IPS DF 19.7 (cell line): ENCODE results near the gene IRF2.

Experiments
- DNase-seq: peaks from one replicate; pipeline ENCODE4 v3.0.0-alpha.2; 2013; ENCODE audit warnings: low read depth, low spot score

Gene IRF2

DNA sequence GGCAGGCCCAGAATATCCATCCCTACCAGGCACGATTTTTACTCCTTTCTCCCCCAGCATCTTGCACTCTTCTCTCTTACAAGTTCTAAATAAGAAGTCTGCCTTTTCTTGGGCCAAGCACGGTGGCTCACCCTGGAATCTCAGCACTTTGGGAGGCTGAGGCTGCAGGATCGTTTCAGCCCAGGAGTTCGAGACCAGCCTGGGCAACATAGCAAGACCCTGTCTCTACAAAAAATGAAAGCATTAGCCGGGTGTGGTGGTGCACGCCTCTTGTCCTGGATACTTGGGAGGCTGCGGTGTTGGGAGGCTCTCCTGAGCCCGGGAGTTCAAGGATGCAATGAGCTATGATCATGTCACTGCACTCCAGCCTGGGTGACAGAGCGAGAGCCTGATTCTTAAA lies 64.8 kb downstream of the IRF2 start:
- no peak for DNase-seq

DNA sequence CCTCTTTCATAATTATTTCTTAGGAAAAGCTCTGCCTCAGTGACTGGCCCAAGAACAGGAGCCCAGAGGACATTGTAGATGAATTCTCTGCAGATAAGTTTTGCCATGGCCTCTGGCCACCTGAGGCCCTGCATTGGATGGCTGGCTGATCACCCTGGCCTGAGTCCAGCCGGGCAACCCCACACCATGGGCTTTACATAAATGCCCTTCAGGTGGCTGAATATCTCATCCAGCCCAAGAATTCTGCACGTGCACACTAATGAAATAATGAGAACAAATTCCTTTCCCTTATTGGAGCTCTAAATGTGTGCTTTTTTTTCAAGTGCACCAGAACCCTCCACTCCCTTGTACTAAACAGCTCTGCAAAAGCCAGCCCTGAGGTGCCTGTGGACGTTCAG lies 65.7 kb downstream of the IRF2 start:
- no peak for DNase-seq

DNA sequence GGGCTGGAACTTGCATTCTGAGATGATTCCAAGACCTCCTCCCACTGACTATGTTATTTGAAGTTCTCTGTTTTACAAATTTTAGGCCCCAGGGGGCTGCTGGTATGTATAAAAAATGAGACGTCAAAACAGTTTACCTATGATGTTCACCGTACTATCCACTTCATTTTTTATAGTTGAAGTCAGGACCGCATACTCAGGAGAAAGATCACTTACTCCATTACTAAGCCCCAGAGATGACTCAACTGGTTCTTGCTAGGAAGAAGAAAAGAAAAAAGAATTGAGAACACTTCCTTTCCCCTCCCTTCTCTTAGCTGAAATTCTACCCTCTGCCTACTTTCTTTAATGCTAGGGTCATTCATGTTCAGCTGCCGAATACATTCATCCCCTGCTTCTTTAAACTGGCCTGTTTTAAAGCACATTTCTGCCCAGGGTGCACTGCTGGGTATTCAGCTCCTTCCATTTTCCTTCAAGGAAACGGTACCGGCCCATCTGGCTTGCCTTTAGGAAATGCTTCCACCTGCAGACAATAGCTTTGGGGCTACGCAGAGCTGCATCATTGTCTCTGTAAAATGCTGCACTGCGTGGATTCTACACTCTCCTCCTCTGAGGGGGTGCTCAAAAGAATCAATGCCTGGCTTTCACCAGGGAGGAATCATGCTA lies 66.2 kb downstream of the IRF2 start:
- no peak for DNase-seq

DNA sequence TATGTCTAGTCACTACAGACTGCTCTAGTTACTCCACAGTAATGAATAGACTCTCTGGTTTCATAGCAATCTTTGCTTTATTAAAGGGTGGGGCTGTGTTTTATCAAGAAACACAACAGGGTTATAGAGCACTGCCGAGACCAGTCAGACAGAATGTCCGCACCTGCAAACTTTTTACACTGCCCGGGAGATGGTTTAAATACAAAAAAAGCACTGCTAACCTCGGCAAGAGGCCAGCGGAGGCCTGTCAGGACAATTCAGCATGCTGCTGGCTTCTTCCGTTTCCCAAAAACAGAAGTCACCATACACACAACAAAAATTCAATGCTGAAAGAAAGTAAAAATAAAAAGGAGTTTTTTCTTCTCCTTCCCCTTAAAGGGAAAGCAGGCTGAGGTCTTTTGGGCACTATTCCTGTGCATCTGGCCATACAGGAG lies 67.4 kb downstream of the IRF2 start:
- no peak for DNase-seq

DNA sequence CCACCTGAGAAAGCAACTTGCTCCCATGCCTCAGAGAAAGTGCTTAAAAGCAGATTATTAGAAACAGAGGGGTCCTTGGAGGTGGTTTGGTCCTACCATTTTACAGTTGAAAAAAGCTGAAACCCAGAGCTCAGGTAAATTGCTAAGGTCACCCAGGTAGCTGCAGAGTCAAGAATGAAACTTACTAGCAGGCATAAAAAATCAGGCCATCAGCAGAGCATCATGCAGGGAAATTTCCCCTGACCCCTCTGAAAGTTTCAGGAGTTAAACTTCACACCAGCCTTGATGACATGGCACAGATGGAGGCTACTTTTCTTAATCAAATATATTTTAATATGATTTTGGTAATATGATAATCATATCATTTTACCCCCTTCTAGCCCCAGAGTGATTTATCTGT lies 70.3 kb downstream of the IRF2 start:
- DNase-seq: no peak

DNA sequence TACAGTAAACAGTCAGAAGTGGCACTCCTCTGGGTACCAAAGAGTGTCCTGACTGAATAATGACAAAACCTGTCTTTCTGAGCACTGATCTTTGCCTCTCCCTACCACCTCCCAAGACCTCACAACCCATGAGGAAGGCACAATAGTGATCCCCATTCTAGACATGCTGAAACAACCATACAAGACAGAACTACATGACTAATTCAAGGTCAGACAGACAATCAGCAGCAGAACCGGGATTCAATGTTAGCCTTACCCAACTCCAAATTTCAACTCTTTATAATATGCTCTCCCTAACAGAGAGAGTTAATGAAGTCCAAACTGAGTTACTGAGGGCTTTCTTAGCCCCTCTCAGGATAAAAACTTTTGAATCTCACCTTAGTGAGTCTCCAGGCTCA lies 71.0 kb downstream of the IRF2 start:
- no peak for DNase-seq

DNA sequence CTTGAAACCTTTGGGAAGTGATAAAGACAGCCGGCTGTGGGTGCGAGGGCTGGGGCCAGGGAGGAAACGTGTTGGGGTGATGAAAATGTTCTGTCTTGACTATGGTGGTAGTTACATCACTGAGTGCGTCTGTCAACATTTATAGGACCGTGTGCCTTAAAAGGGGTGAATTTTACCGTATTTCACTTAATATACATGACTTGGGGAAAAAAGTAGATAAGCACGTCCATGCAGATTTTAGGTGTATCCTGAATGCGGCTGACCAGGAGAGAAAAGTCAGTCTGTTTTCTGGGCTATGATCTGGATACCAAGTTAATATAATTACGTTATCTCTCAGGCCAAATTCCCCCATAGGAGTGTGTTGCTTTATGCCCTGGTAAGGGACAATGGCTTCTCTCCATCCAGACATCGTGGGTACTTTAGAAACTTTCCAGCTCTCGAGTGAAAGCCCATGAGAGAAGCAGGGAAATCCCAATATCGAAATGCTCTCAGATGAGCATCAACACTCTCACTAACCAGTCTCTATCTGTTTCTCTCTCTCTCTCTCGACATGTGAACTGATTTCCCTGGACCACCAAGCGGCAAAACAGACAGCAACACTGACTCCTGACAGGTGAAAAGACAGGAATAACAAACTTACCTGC lies 71.5 kb downstream of the IRF2 start:
- no peak for DNase-seq

DNA sequence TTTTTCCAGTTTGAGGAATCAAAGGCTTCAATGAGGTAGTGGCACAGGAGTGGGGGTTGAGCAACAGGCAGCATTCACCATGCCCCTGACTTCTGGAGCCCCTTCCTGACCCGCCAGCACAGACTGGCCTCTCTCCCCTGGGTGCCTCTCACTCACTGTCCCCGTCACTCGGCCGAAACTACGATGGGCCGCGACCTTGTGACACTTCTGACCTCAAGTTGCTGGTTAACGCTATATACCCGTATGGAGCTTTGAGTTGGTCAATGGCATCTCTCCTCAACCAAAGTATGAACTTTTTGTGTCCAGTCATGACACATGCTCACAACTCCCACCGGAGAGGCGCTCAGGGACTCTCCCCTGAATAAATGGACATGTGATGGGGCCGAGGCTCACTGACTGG lies 72.1 kb downstream of the IRF2 start:
- DNase-seq: no peak

DNA sequence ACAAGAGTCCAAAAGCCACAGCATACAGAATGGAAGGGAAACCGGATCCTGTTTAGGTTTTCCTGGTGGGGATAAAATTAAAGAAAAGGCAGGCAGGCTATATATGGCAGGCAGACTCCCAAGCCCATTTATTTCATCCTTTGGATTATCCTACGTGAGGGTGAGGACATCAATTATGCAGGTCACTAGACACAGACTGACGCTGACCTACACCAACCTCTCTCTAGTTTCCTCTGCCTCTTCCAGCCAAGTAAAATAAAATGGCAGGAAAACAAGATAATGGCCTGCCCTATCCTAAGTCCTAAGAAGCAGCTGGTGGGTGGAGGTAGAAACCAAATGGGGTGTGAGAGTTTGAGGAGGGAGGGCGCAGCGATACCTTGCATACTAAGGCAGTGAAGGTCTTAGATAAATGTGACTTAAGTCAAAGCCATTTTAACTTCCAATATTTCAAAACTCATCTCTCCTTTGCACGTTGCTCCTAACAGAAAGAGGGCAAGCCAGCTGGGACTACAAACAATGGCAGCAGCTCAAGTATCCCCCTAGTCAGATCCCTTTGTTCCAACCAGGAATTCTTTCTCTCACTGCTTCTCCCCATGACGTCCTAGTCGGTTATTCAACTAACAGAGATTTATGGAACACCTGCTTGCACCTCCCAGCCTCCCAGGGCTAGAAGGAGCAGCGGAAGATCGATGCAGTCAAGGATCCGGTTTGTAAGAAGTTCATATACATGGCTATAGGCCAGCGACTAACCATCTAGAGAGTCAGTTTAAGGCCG lies 72.8 kb downstream of the IRF2 start:
- peak; percentile 83 for DNase-seq

DNA sequence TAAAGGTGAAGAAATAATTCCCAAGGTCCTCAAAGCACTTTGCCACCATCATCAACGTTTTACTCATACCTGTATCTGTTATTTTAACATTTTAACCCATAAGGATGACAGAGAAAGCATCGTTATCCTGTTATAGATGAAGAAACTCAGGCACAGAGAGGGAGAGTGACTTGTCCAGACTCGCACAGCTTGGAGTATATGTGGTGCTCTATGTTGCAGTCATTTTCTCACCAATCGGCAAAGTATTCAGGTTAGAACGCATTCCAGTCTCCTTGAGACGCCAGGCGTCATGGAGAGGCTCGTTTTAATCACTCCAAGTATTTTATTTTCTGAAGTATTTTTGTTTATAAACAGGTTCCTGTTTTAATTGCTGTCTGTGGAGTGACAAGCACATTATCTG lies 73.5 kb downstream of the IRF2 start:
- no peak for DNase-seq

DNA sequence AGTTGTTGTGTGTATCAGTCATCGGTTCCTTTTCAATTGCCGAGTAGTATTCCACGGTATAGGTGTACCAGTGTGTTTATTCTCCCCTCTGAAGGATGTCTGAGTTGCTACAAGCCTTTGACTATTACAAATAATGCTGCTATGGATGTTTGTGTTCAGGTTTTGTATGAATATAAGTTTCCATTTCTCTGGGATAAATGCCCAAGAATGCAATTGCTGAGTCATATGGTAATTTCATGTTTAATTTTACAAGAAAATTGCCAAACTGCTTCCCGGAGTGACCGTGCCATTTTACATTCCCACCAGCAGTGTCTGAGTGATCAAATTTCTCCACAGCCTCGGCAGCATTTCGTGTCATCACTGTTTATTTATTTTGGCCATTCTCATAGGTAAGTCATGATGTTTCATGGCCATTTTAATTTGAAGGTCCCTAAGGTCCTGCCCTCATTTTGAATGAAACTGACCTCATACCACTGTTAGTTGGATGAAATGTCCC lies 73.9 kb downstream of the IRF2 start:
- no peak for DNase-seq

DNA sequence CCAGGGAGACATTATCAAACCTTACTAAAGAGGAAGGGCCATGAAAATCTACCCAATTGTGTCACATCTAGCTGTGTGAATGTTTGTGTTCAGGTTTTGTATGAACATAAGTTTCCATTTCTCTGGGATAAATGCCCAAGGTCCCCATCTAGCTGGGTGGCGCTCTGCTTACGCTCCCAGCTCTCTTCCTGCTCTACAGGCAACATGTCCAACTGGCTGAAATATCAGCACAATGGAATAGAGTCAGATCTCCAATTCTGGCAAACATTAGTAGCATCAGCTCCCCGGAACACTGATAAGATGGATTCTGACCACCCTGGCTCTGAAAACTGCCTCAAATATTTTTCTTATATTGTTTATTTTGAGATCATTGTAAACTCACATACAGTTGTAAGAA lies 74.8 kb downstream of the IRF2 start:
- DNase-seq: no peak

DNA sequence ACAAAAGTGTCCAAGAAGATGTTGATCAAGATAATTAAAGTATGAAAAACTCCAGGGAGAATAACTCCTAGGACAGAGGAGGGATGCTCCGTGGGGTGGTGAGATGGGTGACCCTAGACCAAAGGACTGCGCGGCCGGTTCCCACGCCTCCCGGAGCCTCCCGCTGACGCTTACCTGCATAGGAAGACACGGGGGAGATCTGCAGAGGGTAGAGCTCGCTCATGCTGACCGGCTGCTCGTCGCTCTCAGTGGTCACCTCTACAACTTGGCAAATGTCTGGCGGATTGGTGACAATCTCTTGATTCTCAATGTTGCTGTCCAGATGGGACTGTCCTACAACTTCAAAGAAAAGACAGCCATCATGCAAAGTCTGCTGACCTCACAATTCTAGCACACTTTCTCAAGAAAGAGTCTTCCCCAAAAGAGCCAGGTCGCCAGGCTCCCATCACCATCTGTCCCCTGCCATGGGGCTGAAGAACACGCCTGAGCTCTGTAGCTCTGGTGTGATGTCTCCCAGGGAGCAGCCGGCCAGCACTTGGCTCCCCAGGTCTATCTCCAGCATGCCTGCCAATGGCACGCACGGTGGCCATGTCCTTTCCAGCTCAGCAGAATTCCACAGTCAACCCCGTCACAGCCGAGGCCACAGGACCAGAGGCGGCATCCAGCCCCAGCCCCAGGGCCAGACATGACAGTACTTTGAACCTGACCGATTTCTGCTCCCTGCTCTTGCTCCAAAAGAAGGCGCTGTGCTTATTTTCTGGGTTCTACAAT lies 75.4 kb downstream of the IRF2 start:
- no peak for DNase-seq

DNA sequence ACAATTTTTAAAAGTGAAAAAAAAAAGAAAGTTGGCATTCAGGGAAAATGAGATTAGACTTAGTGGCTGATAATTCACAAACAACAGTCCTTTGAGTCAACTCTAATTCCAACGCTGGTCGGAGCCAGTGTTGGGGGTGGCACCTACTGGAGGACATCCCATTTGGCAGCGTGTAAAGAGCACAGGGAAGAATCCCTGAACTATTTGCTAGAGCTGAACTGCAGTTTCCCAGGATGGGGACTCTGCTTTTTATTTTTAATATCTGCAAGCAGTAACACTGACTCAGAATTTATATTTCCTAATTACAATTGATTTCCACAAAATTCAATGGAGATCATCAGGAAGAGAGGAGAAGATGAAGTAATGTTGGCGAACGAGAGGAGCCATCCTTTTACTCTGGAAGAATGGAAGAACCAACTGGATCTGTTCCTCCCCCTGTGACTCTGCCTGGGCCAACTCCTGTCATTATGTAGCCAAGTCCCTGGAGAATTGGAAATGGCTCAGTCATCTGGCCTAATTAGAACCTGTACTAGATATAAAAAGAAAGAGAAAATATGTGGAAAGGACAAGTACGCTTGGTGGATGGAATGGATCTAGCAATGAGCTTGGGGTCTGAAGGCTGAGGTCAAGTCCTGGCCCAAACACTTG lies 76.7 kb downstream of the IRF2 start:
- no peak for DNase-seq

DNA sequence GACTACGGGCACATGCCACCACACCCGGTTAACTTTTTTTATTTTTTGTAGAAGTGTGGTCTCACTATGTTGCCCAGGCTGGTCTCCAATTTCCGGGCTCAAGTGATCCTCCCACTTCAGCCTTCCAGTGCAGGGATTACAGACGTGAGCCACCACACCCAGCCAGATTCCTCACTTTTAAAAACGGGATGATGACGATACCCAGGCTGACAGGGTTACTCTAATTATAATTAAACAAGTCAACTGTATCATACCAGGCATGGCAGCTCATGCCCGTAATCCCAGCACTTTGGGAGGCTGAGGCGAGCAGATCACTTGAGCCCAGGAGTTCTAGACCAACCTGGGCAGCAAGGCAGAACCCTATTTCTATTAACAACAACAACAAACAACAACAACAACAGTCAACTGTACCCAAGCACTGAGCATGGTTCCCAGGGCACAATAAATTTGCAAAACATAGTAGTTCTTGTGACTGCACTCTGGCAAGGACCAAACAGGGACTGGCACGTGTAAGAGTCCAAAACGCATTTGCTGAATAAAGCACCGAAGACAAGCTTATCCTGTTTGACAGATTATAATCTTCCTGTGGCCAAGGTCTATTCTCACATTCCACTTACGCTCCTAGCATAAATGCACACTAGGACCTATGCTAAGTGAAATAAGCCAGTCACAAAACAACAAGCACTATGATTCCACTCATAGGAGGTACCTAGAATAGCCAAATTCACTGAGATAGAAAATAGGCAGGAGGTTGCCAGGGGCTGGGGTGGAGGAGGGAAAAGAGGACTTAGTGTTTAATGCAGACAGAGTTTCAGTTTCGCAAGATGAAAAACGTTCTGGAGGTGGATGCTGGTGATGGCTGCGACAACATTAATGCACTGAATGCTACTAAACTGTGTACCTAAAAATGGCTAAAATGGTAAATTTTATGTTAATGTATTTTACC lies 77.5 kb downstream of the IRF2 start:
- no peak for DNase-seq

DNA sequence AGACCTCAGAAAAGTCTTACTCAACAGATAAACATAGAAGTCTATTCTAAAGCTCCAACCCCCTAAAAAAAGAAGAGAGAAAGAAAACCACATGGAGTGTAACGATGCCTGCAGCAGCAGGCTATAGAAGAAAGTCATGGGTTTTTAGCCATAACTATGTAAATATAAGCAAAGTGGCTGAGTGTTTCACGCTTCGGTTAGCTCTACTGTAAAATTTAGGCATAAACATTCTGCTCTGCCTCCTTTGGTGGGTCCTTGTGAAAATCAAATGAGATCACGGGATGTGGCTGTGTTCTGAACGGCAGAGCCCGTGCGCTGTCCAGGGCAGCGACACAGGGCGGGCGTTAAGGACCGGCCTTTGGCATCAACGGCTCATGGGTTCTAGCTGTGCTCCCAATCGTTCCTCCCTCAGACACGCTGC lies 78.4 kb downstream of the IRF2 start:
- DNase-seq: no peak

DNA sequence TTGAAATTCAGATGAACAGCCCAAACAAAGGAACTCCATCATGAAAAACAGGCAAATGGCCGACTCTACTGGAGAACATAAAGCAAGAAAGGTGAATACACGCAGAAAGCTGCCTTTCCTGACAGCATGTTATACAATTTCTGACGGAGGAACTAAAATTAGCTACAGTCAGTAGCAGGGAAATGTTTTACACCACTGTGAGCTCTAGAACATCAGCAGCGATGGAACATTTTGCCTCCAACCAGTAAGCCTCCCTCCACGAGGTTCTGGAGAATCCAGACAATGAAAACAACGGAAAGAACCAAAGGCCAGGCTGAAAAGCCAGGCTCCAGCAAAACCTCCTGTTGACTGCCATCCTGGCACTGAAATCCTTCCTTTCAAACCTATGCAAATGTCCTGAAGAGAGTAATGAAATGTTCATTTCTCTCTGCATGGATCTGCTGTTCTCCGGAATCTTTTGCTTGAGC lies 78.9 kb downstream of the IRF2 start:
- no peak for DNase-seq

DNA sequence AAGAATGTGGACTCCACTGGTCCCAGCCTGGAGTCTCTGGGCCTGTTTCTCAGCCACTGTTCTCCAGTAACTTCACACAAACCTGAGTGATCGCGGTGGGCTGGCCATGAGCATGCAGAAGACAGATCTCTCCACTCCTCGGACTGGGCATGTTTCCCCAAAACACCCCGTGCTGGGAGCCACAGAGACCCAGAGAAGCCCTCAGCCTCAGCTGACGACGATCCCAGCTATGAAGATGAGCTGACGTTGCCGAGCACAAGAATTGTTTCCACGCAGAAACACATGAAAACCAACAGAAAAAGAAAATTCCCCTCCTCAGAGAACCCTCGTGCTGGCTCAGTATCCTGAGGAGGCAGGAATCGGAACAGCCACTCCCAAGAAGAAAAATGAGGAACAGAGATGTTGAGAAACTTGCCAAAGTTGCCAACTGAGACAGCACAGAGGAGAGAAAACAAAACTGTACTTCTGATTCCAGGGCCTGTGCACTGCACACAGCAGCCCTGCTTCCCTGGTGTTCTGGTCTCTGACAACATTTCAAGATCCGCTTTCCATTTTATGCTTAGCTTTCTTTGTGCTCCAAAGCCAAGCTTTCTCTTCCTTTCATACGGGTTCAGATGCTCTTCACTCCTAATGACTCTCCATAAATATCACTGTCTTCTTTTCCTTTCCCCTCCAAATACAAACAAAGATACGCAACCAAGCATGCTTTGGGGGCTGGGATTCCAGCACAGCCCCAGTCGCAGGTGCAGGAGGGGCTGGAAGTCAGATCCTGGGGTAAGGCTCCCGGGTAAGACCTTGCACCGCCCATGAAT lies 81.4 kb downstream of the IRF2 start:
- no peak for DNase-seq

DNA sequence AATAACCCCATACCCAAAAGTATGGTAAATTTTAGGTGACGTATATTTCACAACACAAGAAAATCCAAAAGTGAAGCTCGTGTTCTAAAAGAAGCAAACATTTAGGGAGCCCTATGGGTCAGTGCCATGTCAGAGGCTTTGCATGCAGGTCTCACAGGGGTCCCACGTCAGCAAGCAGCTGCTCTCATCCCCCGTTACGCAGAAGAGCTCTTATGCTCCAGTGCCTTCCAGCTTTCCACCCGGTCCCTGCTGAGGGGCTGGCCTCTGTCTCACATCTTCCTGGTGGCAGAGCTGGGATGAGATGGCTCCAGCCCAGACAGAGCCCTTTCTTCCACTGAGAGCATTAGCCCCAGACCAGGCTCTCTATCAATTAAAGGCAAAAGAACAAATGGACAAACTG lies 82.0 kb downstream of the IRF2 start:
- no peak for DNase-seq
